GM12878 (cell line): ENCODE data around the gene MAML3.

Experiments
- CHD2 ChIP-seq: IDR thresholded peaks from 2 replicates; pipeline ENCODE4 v1.6.1; 2011; ENCODE audit warnings: low read depth, low read length, improper control_type of control experiment, borderline replicate concordance
- MEF2B ChIP-seq: fragments of 450-650 bp; IDR thresholded peaks from 2 replicates; pipeline ENCODE4 v1.6.1; 2018; ENCODE audit warnings: mild to moderate bottlenecking, moderate library complexity; ENCODE audit not compliant: partially characterized antibody, poor library complexity, severe bottlenecking
- MXI1 ChIP-seq: fragments of 150-350 bp; IDR thresholded peaks from 2 replicates; pipeline ENCODE4 v1.6.1; 2011; ENCODE audit warnings: low read depth, mild to moderate bottlenecking, inconsistent platforms, low read length, improper control_type of control experiment
- POLR2AphosphoS5 ChIP-seq: IDR thresholded peaks from 2 replicates; pipeline ENCODE4 v1.6.1; 2011; ENCODE audit warnings: mild to moderate bottlenecking, low read length, inconsistent platforms
- YBX1 ChIP-seq: fragments of 450-650 bp; IDR thresholded peaks from 2 replicates; pipeline ENCODE4 v1.6.1; 2016; ENCODE audit warnings: antibody characterized with exemption
- TF ChIP-seq, protein P1 (sequence below): fragments of 450-650 bp; IDR thresholded peaks from 2 replicates; pipeline ENCODE4 v1.6.1; 2016; ENCODE audit warnings: mild to moderate bottlenecking, moderate library complexity, borderline replicate concordance
- TF ChIP-seq, protein P2 (sequence below), 3 experiments: IDR thresholded peaks in 2 of 3; conservative IDR thresholded peaks in 1 of 3; 2 replicates each; pipeline ENCODE4 v1.5.1; 2011; ENCODE audit warnings: low read depth in 3 of 3, low read length in 3 of 3, mild to moderate bottlenecking in 3 of 3, control low read depth in 2 of 3, moderate library complexity in 2 of 3, inconsistent platforms in 1 of 3, mixed read lengths in 1 of 3; ENCODE audit not compliant: control insufficient read depth in 2 of 3, insufficient read depth in 1 of 3; ENCODE audit errors: extremely low read depth in 1 of 3
- TF ChIP-seq, protein P3 (sequence below): IDR thresholded peaks from 2 replicates; pipeline ENCODE4 v1.6.1; 2012; ENCODE audit warnings: low read length, inconsistent platforms

DNA sequence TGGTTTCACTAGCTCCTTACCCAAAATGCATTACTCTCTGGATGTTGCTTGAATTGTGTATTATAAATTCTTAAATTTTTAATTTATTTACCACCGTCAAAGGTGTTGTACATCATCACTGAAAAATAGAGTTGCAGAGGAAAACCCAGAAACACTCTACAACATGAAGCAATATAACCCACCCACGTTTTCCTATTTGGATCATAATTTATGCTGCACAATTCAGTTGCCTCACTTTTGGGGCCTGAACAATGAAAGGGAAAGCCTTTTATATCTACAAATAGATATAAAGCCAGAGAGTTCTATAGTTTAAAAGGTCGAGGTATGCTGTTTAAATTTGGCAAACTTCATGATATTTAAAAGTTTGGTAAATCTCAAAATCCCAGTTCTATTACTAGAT is 372.9 kb downstream of the MAML3 start:
- TF ChIP-seq CHD2 (no peak), POLR2AphosphoS5 (no peak), MXI1 (no peak), MEF2B (no peak), YBX1 (no peak)
- TF ChIP-seq, protein P1, sequence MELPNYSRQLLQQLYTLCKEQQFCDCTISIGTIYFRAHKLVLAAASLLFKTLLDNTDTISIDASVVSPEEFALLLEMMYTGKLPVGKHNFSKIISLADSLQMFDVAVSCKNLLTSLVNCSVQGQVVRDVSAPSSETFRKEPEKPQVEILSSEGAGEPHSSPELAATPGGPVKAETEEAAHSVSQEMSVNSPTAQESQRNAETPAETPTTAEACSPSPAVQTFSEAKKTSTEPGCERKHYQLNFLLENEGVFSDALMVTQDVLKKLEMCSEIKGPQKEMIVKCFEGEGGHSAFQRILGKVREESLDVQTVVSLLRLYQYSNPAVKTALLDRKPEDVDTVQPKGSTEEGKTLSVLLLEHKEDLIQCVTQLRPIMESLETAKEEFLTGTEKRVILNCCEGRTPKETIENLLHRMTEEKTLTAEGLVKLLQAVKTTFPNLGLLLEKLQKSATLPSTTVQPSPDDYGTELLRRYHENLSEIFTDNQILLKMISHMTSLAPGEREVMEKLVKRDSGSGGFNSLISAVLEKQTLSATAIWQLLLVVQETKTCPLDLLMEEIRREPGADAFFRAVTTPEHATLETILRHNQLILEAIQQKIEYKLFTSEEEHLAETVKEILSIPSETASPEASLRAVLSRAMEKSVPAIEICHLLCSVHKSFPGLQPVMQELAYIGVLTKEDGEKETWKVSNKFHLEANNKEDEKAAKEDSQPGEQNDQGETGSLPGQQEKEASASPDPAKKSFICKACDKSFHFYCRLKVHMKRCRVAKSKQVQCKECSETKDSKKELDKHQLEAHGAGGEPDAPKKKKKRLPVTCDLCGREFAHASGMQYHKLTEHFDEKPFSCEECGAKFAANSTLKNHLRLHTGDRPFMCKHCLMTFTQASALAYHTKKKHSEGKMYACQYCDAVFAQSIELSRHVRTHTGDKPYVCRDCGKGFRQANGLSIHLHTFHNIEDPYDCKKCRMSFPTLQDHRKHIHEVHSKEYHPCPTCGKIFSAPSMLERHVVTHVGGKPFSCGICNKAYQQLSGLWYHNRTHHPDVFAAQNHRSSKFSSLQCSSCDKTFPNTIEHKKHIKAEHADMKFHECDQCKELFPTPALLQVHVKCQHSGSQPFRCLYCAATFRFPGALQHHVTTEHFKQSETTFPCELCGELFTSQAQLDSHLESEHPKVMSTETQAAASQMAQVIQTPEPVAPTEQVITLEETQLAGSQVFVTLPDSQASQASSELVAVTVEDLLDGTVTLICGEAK, result no peak
- TF ChIP-seq, protein P2, sequence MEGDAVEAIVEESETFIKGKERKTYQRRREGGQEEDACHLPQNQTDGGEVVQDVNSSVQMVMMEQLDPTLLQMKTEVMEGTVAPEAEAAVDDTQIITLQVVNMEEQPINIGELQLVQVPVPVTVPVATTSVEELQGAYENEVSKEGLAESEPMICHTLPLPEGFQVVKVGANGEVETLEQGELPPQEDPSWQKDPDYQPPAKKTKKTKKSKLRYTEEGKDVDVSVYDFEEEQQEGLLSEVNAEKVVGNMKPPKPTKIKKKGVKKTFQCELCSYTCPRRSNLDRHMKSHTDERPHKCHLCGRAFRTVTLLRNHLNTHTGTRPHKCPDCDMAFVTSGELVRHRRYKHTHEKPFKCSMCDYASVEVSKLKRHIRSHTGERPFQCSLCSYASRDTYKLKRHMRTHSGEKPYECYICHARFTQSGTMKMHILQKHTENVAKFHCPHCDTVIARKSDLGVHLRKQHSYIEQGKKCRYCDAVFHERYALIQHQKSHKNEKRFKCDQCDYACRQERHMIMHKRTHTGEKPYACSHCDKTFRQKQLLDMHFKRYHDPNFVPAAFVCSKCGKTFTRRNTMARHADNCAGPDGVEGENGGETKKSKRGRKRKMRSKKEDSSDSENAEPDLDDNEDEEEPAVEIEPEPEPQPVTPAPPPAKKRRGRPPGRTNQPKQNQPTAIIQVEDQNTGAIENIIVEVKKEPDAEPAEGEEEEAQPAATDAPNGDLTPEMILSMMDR (IDR thresholded peaks at IDR 0.05 in 2 of 3, conservative IDR thresholded peaks at IDR 0.05 in 1 of 3; ENCODE audit: control insufficient read depth in 2 of 3, extremely low read depth in 1 of 3, insufficient read depth in 1 of 3, low read depth in 3 of 3, low read length in 3 of 3), result no peak
- TF ChIP-seq, protein P3, sequence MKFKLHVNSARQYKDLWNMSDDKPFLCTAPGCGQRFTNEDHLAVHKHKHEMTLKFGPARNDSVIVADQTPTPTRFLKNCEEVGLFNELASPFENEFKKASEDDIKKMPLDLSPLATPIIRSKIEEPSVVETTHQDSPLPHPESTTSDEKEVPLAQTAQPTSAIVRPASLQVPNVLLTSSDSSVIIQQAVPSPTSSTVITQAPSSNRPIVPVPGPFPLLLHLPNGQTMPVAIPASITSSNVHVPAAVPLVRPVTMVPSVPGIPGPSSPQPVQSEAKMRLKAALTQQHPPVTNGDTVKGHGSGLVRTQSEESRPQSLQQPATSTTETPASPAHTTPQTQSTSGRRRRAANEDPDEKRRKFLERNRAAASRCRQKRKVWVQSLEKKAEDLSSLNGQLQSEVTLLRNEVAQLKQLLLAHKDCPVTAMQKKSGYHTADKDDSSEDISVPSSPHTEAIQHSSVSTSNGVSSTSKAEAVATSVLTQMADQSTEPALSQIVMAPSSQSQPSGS, result no peak
